ENCODE measurements around the gene FEZ2.

The FEZ2 gene, protein sequence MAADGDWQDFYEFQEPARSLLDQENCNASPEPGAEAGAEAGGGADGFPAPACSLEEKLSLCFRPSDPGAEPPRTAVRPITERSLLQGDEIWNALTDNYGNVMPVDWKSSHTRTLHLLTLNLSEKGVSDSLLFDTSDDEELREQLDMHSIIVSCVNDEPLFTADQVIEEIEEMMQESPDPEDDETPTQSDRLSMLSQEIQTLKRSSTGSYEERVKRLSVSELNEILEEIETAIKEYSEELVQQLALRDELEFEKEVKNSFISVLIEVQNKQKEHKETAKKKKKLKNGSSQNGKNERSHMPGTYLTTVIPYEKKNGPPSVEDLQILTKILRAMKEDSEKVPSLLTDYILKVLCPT

GRCh38 chr2:36597532-36598377 lies at the start of gene FEZ2:
FEZ2 (minus strand) TSS chr2:36598168; CDS start chr2:36598142, 26 bp downstream.
- no peaks in the 10 kb centered on the region for H3K27me3 Mint-ChIP-seq
- H3K4me1 Mint-ChIP-seq = peaks cover 30% of the 10 kb centered on the region
- peaks cover 6% of the 10 kb centered on the region for H3K36me3 Mint-ChIP-seq
- DNase-seq (ENCODE audit: low spot score in 2 of 2) = peak; percentile 32 to 60
- H3K4me3 Mint-ChIP-seq = peak within 1 kb of the TSS; percentile 96
- ATAC-seq (ENCODE audit: low read depth) = peak; percentile 88
- H3K9me3 Mint-ChIP-seq = peaks cover 2% of the 10 kb centered on the region
- peak within 1 kb of the TSS; percentile 76 for H3K27ac Mint-ChIP-seq

GRCh38 chr2:36634981-36635597 lies 37.1 kb upstream of the FEZ2 start:
- no peak overlapping the region for H3K4me3 Mint-ChIP-seq
- H3K4me1 Mint-ChIP-seq = no peaks in the 10 kb centered on the region
- H3K27ac Mint-ChIP-seq = no peak overlapping the region
- H3K36me3 Mint-ChIP-seq = no peaks in the 10 kb centered on the region
- ATAC-seq (ENCODE audit: low read depth) = no peak
- H3K9me3 Mint-ChIP-seq = no peaks in the 10 kb centered on the region
- H3K27me3 Mint-ChIP-seq = peaks cover 18% of the 10 kb centered on the region
- DNase-seq (ENCODE audit: low spot score in 2 of 2) = no peak

- H3K9me3 Mint-ChIP-seq = no peaks in the 10 kb centered on the region
- DNase-seq (ENCODE audit: low spot score in 2 of 2) = no peak
- no peak overlapping the region for H3K27ac Mint-ChIP-seq
- peaks cover 16% of the 10 kb centered on the region for H3K27me3 Mint-ChIP-seq
- no peaks in the 10 kb centered on the region for H3K36me3 Mint-ChIP-seq
- H3K4me1 Mint-ChIP-seq = no peaks in the 10 kb centered on the region
- no peak overlapping the region for H3K4me3 Mint-ChIP-seq
- no peak for ATAC-seq (ENCODE audit: low read depth)
Observed at GRCh38 chr2:36633470-36634092, 35.6 kb upstream of the FEZ2 start.

- DNase-seq (ENCODE audit: low spot score in 2 of 2) = no peak
- Mint-ChIP-seq H3K4me1 (no peaks in the 10 kb centered on the region), H3K27me3 (peaks cover 7% of the 10 kb centered on the region), H3K27ac (no peak overlapping the region), H3K9me3 (peaks cover 7% of the 10 kb centered on the region), H3K4me3 (no peak overlapping the region), H3K36me3 (no peaks in the 10 kb centered on the region)
- no peak for ATAC-seq (ENCODE audit: low read depth)
Observed at GRCh38 chr2:36626756-36627155, 28.8 kb upstream of the FEZ2 start.

DNA sequence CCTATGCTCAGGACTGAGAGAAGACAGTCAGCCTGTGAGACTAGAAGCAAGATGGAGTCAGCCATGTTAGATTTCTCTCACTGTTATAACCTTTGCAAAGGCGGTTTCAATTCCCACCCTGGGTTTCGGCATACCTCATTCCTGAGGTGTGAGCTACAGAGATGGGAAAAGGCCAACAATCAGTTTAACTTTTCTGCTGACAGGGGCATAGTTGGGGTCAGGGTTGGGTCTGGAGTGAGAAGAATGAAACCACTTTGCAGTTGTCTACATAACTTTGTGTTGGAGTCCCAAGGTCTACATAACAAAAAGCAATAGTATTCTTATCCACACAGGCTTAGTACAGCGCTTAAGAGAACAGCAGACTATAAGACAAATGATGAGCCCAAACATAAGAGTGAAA lies 28.1 kb upstream of the FEZ2 start:
- Mint-ChIP-seq H3K4me1 (no peaks in the 10 kb centered on the region), H3K9me3 (peaks cover 7% of the 10 kb centered on the region), H3K36me3 (no peaks in the 10 kb centered on the region), H3K27me3 (peaks cover 5% of the 10 kb centered on the region), H3K4me3 (no peak overlapping the region), H3K27ac (no peak overlapping the region)
- no peak for DNase-seq (ENCODE audit: low spot score in 2 of 2)
- ATAC-seq (ENCODE audit: low read depth) = no peak

DNA sequence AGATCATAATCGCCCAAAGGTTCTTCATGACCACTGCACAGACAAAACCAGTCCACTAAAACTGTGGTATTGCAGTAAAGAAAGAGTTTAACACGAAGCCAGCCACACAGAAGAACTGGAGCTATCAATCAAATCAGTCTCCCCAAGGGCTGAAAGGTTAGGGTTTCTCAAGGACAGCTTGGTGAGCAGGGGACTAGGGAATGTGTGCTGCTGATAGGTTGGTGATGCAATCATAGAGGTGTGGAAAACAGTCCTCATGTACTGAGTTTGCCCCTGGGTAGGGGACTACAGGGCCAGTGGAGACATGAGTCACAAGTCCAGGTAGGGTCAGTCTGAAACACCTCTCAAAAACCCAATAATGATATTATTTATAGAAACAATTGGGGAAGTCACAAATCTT lies 27.3 kb upstream of the FEZ2 start:
- no peaks in the 10 kb centered on the region for H3K4me1 Mint-ChIP-seq
- peaks cover 5% of the 10 kb centered on the region for H3K27me3 Mint-ChIP-seq
- H3K4me3 Mint-ChIP-seq = no peak overlapping the region
- H3K9me3 Mint-ChIP-seq = peaks cover 7% of the 10 kb centered on the region
- H3K27ac Mint-ChIP-seq = no peak overlapping the region
- DNase-seq (ENCODE audit: low spot score in 2 of 2) = no peak
- H3K36me3 Mint-ChIP-seq = no peaks in the 10 kb centered on the region
- ATAC-seq (ENCODE audit: low read depth) = no peak

- ATAC-seq (ENCODE audit: low read depth) = no peak
- no peaks in the 10 kb centered on the region for H3K36me3 Mint-ChIP-seq
- DNase-seq (ENCODE audit: low spot score in 2 of 2) = no peak
- peaks cover 5% of the 10 kb centered on the region for H3K27me3 Mint-ChIP-seq
- peaks cover 2% of the 10 kb centered on the region for H3K9me3 Mint-ChIP-seq
- no peak overlapping the region for H3K4me3 Mint-ChIP-seq
- peaks cover 3% of the 10 kb centered on the region for H3K4me1 Mint-ChIP-seq
- no peak overlapping the region for H3K27ac Mint-ChIP-seq
Observed at GRCh38 chr2:36620321-36620720, 22.4 kb upstream of the FEZ2 start.

DNA sequence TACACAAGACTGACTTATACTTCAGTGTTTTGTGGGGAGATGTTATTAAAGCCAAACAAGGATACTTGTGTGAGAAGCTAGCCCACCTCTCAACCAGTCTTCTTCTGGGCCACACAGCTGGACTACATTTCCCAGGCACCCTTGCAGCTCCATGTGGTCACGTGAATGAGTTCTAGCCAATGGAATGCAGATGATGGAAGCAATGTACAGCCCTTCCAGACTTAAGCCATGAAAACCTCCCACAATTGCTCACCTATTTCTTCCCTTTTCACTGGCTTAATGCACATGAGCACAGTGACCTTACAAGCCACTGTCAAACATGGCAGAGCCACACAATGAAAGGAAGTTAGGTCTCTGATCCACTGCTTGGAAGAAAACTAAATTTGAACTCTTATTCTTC lies 20.4 kb upstream of the FEZ2 start:
- H3K27ac Mint-ChIP-seq = no peak overlapping the region
- ATAC-seq (ENCODE audit: low read depth) (peak; percentile 59), DNase-seq (ENCODE audit: low spot score in 2 of 2) (no peak)
- H3K36me3 Mint-ChIP-seq = no peaks in the 10 kb centered on the region
- H3K27me3 Mint-ChIP-seq = peaks cover 5% of the 10 kb centered on the region
- H3K4me3 Mint-ChIP-seq = no peak overlapping the region
- no peaks in the 10 kb centered on the region for H3K9me3 Mint-ChIP-seq
- H3K4me1 Mint-ChIP-seq = peaks cover 3% of the 10 kb centered on the region

DNA sequence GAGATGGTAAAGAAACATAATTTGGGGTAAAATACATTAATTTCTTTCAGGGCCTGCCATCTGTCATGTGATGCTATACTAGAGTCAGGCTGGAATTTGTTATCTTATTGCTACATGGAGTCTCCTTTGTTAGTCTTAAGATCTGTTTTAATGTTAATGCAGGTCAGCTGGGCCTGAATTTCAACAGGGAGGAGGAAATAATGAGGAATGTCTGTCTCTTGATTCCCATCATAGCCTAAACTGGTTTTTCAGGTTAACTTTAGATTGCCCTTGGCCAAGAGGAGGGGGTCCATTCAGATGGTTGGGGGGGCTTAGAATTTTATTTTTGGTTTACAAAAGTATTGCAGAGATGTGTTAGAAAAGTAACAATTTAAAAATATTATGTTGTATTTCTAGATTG lies 19.0 kb upstream of the FEZ2 start:
- no peak for ATAC-seq (ENCODE audit: low read depth)
- no peak overlapping the region for H3K4me3 Mint-ChIP-seq
- peaks cover 3% of the 10 kb centered on the region for H3K4me1 Mint-ChIP-seq

DNA sequence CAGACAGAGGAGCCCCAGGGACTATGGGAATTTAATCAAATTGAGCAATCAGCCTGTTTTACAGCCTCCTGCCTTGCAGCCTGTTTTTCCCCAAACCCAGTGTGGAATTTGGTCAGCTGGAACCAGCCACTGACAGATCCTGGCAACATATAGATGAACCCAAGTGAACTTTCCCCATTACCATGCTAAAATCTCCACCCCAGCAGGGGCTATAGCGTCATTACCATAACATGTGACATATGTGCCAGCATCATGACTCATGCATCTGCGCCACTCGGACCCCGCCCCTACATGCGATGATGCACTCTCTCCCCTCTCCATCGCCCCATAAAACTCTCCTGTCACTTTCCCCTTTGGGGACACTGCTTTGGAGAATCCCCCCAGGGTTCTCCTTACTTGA lies 17.3 kb upstream of the FEZ2 start:
- no peaks in the 10 kb centered on the region for H3K36me3 Mint-ChIP-seq
- ATAC-seq (ENCODE audit: low read depth) = no peak
- H3K4me3 Mint-ChIP-seq = no peak overlapping the region

More for the DNA sequence above, 19.0 kb upstream of the FEZ2 start:
- H3K27ac Mint-ChIP-seq = no peak overlapping the region
- no peaks in the 10 kb centered on the region for H3K36me3 Mint-ChIP-seq
- H3K27me3 Mint-ChIP-seq = no peaks in the 10 kb centered on the region
- no peak for DNase-seq (ENCODE audit: low spot score in 2 of 2)
- H3K9me3 Mint-ChIP-seq = no peaks in the 10 kb centered on the region

GRCh38 chr2:36613801-36614200 lies 15.8 kb upstream of the FEZ2 start:
- peaks cover 3% of the 10 kb centered on the region for H3K4me1 Mint-ChIP-seq
- DNase-seq (ENCODE audit: low spot score in 2 of 2) (no peak), ATAC-seq (ENCODE audit: low read depth) (no peak)
- no peak overlapping the region for H3K4me3 Mint-ChIP-seq
- H3K36me3 Mint-ChIP-seq = no peaks in the 10 kb centered on the region
- H3K9me3 Mint-ChIP-seq = no peaks in the 10 kb centered on the region
- no peaks in the 10 kb centered on the region for H3K27me3 Mint-ChIP-seq
- H3K27ac Mint-ChIP-seq = no peak overlapping the region

More for the DNA sequence above, 17.3 kb upstream of the FEZ2 start:
- no peak for DNase-seq (ENCODE audit: low spot score in 2 of 2)
- H3K9me3 Mint-ChIP-seq = no peaks in the 10 kb centered on the region
- H3K27me3 Mint-ChIP-seq = no peaks in the 10 kb centered on the region
- no peak overlapping the region for H3K27ac Mint-ChIP-seq
- H3K4me1 Mint-ChIP-seq = peaks cover 3% of the 10 kb centered on the region

DNA sequence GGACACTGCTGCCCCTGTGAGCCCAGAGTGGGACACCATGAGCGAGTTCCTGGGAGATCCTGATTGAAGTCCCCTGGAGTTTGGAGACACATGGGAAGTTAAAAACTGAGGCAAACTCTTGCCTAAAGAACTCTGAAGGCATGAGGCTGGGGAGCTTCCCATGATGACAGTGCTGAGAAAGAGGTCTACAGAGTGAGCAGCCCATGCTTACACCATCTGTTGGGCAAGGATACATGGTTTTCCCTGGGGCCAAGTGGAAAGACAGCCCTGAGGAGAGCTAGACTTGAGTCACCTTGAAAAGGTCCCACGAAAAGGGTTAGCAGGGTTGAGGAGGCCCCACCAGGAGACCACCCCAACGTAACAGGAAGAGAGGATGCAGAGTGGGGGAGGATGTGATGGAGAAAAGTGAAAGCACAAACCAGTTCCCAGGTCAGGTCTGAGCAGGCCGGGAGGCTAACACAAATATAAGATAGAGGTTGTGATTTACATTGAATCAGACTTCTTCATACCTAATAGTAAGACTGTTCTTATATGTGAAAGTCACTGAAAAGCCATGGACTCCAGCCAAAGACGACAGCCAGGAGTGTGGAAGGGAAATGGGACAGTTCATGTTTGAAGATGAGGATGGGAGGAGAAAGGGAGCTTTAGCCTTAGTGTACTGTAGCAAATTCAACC lies 13.5 kb upstream of the FEZ2 start:
- Mint-ChIP-seq H3K4me3 (no peak overlapping the region), H3K27ac (no peak overlapping the region), H3K27me3 (peaks cover 2% of the 10 kb centered on the region), H3K36me3 (no peaks in the 10 kb centered on the region), H3K4me1 (no peaks in the 10 kb centered on the region), H3K9me3 (no peaks in the 10 kb centered on the region)
- no peak for DNase-seq (ENCODE audit: low spot score in 2 of 2)
- ATAC-seq (ENCODE audit: low read depth) = no peak

- no peaks in the 10 kb centered on the region for H3K9me3 Mint-ChIP-seq
- no peak overlapping the region for H3K27ac Mint-ChIP-seq
- ATAC-seq (ENCODE audit: low read depth) (no peak), DNase-seq (ENCODE audit: low spot score in 2 of 2) (no peak)
- H3K36me3 Mint-ChIP-seq = no peaks in the 10 kb centered on the region
- peaks cover 3% of the 10 kb centered on the region for H3K27me3 Mint-ChIP-seq
- no peaks in the 10 kb centered on the region for H3K4me1 Mint-ChIP-seq
- H3K4me3 Mint-ChIP-seq = no peak overlapping the region
Observed at GRCh38 chr2:36609507-36609906, 11.5 kb upstream of the FEZ2 start.
